NCI-H1105 treated with DMSO at 0.1 percent for 48 hours (cell line): ENCODE data around the gene COL4A2.

Experiments
- DNase-seq: peaks from one replicate; lab custom pipeline; 2025; lab: John Stamatoyannopoulos, UW

COL4A2 gene

GRCh38 chr13:110402299-110403069, 95.4 kb downstream of the COL4A2 start:
- no peak for DNase-seq

- no peak for DNase-seq
These were observed 96.2 kb downstream of the COL4A2 start for GRCh38 chr13:110403315-110403714.

- DNase-seq, result no peak
These were observed 96.6 kb downstream of the COL4A2 start for GRCh38 chr13:110403721-110404120.

- DNase-seq, result no peak
These were observed 97.2 kb downstream of the COL4A2 start for GRCh38 chr13:110404321-110404720.

- DNase-seq, result no peak
These were observed 98.7 kb downstream of the COL4A2 start for GRCh38 chr13:110405597-110406450.

GRCh38 chr13:110407021-110407420, 99.9 kb downstream of the COL4A2 start:
- no peak for DNase-seq

GRCh38 chr13:110407531-110407930, 100.4 kb downstream of the COL4A2 start:
- DNase-seq, result no peak

- no peak for DNase-seq
These were observed 101.2 kb downstream of the COL4A2 start for GRCh38 chr13:110408286-110408685.

- DNase-seq, result no peak
These were observed 102.5 kb downstream of the COL4A2 start for GRCh38 chr13:110409581-110409992.

- no peak for DNase-seq
These were observed 102.9 kb downstream of the COL4A2 start for GRCh38 chr13:110410000-110410399.

- no peak for DNase-seq
These were observed 104.0 kb downstream of the COL4A2 start for GRCh38 chr13:110410936-110411687.

- no peak for DNase-seq
These were observed 104.6 kb downstream of the COL4A2 start for GRCh38 chr13:110411688-110412059.

- DNase-seq, result peak; percentile 70
These were observed 105.2 kb downstream of the COL4A2 start for GRCh38 chr13:110412132-110412914.

- DNase-seq, result no peak
These were observed 106.1 kb downstream of the COL4A2 start for GRCh38 chr13:110413016-110413675.

- DNase-seq, result no peak
These were observed 106.6 kb downstream of the COL4A2 start for GRCh38 chr13:110413676-110414040.

- no peak for DNase-seq
These were observed 107.2 kb downstream of the COL4A2 start for GRCh38 chr13:110414283-110414682.

GRCh38 chr13:110414931-110415330, 107.8 kb downstream of the COL4A2 start:
- DNase-seq, result no peak

GRCh38 chr13:110415669-110416068, 108.6 kb downstream of the COL4A2 start:
- DNase-seq, result no peak

GRCh38 chr13:110416131-110417025, 109.3 kb downstream of the COL4A2 start:
- DNase-seq, result no peak

- DNase-seq, result no peak
These were observed 111.9 kb downstream of the COL4A2 start for GRCh38 chr13:110418944-110419343.
